Activated CD8-positive, alpha-beta T cell treated with anti-CD3 and anti-CD28 coated beads for 36 hours (primary cell): ENCODE measurements around the gene SPECC1L. TPM values are rescaled to one million over a fixed set of nuclear protein-coding genes. Genes with fewer than 3 reads are reported as not detected.
A peak's percentile ranks its signal among the peaks of the same experiment; 100 is the strongest.

Source experiments
- ATAC-seq: fragments of 200-7000 bp; cut with Tn5 transposase; one replicate; pipeline ENCODE4 v1.10.0; 2021; ENCODE audit warnings: mild to moderate bottlenecking, moderate library complexity
- CTCF ChIA-PET: fragments of 350-600 bp; sonication (Branson Sonifier 250); formaldehyde crosslinking; loops from one replicate; lab custom pipeline; 2021; ENCODE audit warnings: antibody characterized with exemption; lab: Charles Lee
- POLR2A ChIA-PET: fragments of 350-600 bp; sonication (Branson Sonifier 250); formaldehyde crosslinking; loops from one replicate; lab custom pipeline; 2021; ENCODE audit warnings: antibody characterized with exemption; lab: Charles Lee
- DNase-seq: peaks from one replicate; pipeline ENCODE4 v3.0.0-alpha.2; 2020
- H3K27ac Mint-ChIP-seq: one replicate; pipeline ENCODE4 v1.8.0; 2021; ENCODE audit warnings: mild to moderate bottlenecking, mixed read lengths
- H3K27me3 Mint-ChIP-seq: one replicate; pipeline ENCODE4 v1.8.0; 2021; ENCODE audit warnings: mixed read lengths
- H3K36me3 Mint-ChIP-seq: one replicate; pipeline ENCODE4 v1.8.0; 2021; ENCODE audit warnings: low read depth, mixed read lengths
- H3K4me1 Mint-ChIP-seq: one replicate; pipeline ENCODE4 v1.8.0; 2021; ENCODE audit warnings: low read depth, mixed read lengths
- H3K4me3 Mint-ChIP-seq: one replicate; pipeline ENCODE4 v1.8.0; 2021; ENCODE audit warnings: mild to moderate bottlenecking, moderate library complexity, mixed read lengths
- H3K9me3 Mint-ChIP-seq: one replicate; pipeline ENCODE4 v1.8.0; 2021; ENCODE audit warnings: mixed read lengths
- intact Hi-C: fragments of 100-400 bp; cut with micrococcal nuclease; formaldehyde crosslinking; loops from one replicate; pipeline ENCODE4 v1.10.0; 2022
- total RNA-seq, 2 experiments: library from RNA; stranded (reverse); gene quantifications; one replicate each; pipeline ENCODE4 v1.2.3, GENCODE V29; 2021
- TF ChIP-seq, protein P1 (sequence below): fragments of 200-600 bp; IDR thresholded peaks from one replicate; pipeline ENCODE4 v1.8.0; 2022; ENCODE audit warnings: antibody characterized with exemption, mild to moderate bottlenecking

The SPECC1L gene
- total RNA-seq, 2 experiments from 2014 or later, result 38.9 to 39.0 TPM

DNA sequence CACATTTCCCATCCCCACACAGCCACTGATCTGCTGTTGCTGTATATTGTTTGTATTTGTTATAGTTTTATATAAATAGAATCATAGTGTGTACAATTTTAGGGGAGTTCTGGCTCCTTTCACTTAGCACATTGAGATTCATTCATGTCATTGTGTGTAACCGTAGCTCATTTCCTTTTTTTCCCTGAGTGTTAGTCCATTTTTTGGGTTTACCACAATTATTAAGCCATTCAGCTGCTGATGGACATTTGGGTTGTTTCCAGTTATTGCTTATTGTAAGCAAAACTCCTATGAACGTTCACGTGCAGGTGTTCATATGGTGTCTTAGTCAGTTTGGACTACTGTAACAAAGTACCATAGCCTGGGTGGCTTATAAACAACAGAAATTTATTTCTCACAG lies 123.2 kb downstream of the SPECC1L start:
- TF ChIP-seq, protein P1, sequence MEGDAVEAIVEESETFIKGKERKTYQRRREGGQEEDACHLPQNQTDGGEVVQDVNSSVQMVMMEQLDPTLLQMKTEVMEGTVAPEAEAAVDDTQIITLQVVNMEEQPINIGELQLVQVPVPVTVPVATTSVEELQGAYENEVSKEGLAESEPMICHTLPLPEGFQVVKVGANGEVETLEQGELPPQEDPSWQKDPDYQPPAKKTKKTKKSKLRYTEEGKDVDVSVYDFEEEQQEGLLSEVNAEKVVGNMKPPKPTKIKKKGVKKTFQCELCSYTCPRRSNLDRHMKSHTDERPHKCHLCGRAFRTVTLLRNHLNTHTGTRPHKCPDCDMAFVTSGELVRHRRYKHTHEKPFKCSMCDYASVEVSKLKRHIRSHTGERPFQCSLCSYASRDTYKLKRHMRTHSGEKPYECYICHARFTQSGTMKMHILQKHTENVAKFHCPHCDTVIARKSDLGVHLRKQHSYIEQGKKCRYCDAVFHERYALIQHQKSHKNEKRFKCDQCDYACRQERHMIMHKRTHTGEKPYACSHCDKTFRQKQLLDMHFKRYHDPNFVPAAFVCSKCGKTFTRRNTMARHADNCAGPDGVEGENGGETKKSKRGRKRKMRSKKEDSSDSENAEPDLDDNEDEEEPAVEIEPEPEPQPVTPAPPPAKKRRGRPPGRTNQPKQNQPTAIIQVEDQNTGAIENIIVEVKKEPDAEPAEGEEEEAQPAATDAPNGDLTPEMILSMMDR, result no peak
- intact Hi-C loops, result no loop called here
- CTCF ChIA-PET, result interaction anchor here (0.8 to 1.1 kb wide), 3 partner anchors 13 to 130 kb away, joined by 4 read pairs; no protein-coding TSS in a partner anchor
- Mint-ChIP-seq H3K9me3 (no peaks in the 10 kb centered on the region), H3K36me3 (peaks cover 8% of the 10 kb centered on the region), H3K4me1 (peaks cover 21% of the 10 kb centered on the region), H3K27ac (no peak overlapping the region), H3K4me3 (no peak overlapping the region), H3K27me3 (no peaks in the 10 kb centered on the region)
- DNase-seq, result no peak
- POLR2A ChIA-PET, result interaction anchor here (0.8 to 1.5 kb wide), 2 partner anchors 9 to 42 kb away, joined by 3 read pairs; no protein-coding TSS in a partner anchor
- no peak for ATAC-seq

DNA sequence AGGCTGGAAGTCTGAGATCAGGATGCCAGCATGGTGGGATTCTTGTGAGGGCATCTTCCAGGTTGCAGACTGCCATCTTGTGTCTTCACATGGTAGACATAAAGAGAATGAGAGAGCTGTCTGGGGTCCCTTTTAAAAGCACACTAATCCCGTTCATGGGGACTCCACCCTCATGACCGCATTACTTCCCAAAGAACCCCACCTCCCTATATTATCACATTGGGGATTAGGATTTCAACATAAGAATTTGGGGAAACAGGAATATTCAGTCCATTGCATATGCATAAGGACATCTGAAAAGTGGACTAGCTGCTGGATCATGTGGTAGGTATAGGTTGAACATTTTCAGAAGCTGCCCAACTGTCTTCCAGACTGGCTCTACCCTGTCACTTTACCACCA lies 123.6 kb downstream of the SPECC1L start:
- Mint-ChIP-seq H3K36me3 (peaks cover 8% of the 10 kb centered on the region), H3K27ac (no peak overlapping the region), H3K9me3 (no peaks in the 10 kb centered on the region), H3K4me1 (peaks cover 21% of the 10 kb centered on the region), H3K4me3 (no peak overlapping the region), H3K27me3 (no peaks in the 10 kb centered on the region)
- ChIA-PET POLR2A (interaction anchor here (0.8 to 1.5 kb wide), 2 partner anchors 9 to 42 kb away, joined by 3 read pairs; no protein-coding TSS in a partner anchor), CTCF (no interaction called here)
- intact Hi-C loops, result no loop called here
- DNase-seq (no peak), ATAC-seq (no peak)
- TF ChIP-seq, protein P1, result no peak

GRCh38 chr22:24398409-24398808 lies 127.8 kb downstream of the SPECC1L start:
- TF ChIP-seq, protein P1, result no peak
- CTCF ChIA-PET, result interaction anchor here (1.5 kb wide), 1 partner anchor 104 kb away, joined by 3 read pairs; no protein-coding TSS in a partner anchor
- H3K36me3 Mint-ChIP-seq, result peaks cover 23% of the 10 kb centered on the region
- intact Hi-C loops, result no loop called here
- no peaks in the 10 kb centered on the region for H3K27me3 Mint-ChIP-seq
- peaks cover 38% of the 10 kb centered on the region for H3K4me1 Mint-ChIP-seq
- H3K4me3 Mint-ChIP-seq, result no peak overlapping the region
- POLR2A ChIA-PET, result no interaction called here
- H3K27ac Mint-ChIP-seq, result peak overlapping the region; percentile 51
- no peaks in the 10 kb centered on the region for H3K9me3 Mint-ChIP-seq
- no peak for ATAC-seq
- DNase-seq, result no peak

DNA sequence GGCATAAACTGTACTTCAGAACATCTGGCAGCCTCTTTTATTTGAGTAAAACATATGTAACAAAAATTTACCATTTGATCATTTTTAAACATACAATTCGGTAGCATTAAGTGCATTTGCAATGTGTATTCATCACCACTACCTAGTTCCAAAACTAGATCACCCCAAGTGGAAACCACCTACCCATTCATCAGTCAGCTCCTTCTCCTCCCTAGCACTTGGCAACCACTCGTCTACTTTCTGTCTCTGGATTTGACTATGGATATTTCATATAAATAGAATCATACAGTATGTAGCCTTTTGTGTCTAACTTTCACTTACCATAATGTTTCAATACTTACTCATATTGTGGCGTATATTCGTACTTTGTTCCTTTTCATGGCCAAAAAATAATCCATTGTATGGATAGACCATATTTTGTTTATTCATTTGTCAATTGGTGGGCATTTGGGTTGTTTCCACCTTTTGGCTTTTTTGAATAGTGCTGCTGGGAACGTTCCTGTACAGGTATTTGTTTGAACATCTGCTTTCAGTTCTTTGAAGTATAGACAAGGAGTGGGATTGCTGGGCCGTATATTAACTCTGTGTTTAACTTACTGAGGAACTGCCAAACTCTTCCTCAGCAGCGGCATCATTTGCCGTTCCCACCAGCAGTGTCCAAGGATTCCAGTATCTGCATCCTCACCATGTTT lies 129.5 kb downstream of the SPECC1L start:
- no peak overlapping the region for H3K4me3 Mint-ChIP-seq
- peaks cover 38% of the 10 kb centered on the region for H3K4me1 Mint-ChIP-seq
- DNase-seq (no peak), ATAC-seq (no peak)
- intact Hi-C loops, result no loop called here
- no peaks in the 10 kb centered on the region for H3K27me3 Mint-ChIP-seq
- peak overlapping the region; percentile 70 for H3K27ac Mint-ChIP-seq
- H3K36me3 Mint-ChIP-seq, result peaks cover 37% of the 10 kb centered on the region
- POLR2A ChIA-PET, result interaction anchor here (0.6 kb wide), 1 partner anchor 171 kb away, joined by 3 read pairs; no protein-coding TSS in a partner anchor
- H3K9me3 Mint-ChIP-seq, result no peaks in the 10 kb centered on the region
- TF ChIP-seq, protein P1, result no peak
- CTCF ChIA-PET, result interaction anchor here (1.3 kb wide), 1 partner anchor 210 kb away, joined by 3 read pairs; no protein-coding TSS in a partner anchor
